Keratinocyte (primary cell): ENCODE data around the gene KCTD14. TPM values are rescaled to one million over a fixed set of nuclear protein-coding genes. Genes with fewer than 3 reads are reported as not detected.
"Not testable (repeated sequence)": the region's sequence is repeated elsewhere in the genome, so short reads cannot be mapped to it uniquely, and the experiment has no call there.

ENCODE experiments used
- DNase-seq: peaks from one replicate; pipeline ENCODE4 v3.0.0-alpha.2; 2011; ENCODE audit warnings: low read depth, missing footprints, low spot score
- FAIRE-seq: peaks from 2 replicates; lab custom pipeline; 2011; peaks lifted over from hg19 to GRCh38; lab: Jason Lieb, UNC
- H2AFZ ChIP-seq: 2 replicates; pipeline ENCODE4 v1.6.0; 2012; ENCODE audit warnings: low read length, control low read depth, inconsistent platforms; ENCODE audit not compliant: control insufficient read depth
- H3K27ac ChIP-seq: 2 replicates; pipeline ENCODE4 v1.5.1; 2011; ENCODE audit warnings: low read length; ENCODE audit not compliant: control insufficient read depth, insufficient read depth
- H3K27me3 ChIP-seq: 3 replicates; pipeline ENCODE4 v1.6.0; 2011; ENCODE audit warnings: low read length; ENCODE audit not compliant: control insufficient read depth, insufficient read depth; ENCODE audit errors: extremely low read depth
- H3K36me3 ChIP-seq, 2 experiments: 2 replicates in 1 of 2; 3 replicates in 1 of 2; pipeline ENCODE4 v1.5.1; 2011; ENCODE audit warnings: low read length in 2 of 2, mild to moderate bottlenecking in 1 of 2; ENCODE audit not compliant: control insufficient read depth in 2 of 2, insufficient read depth in 2 of 2; ENCODE audit errors: extremely low read depth in 1 of 2
- H3K4me1 ChIP-seq: 3 replicates; pipeline ENCODE4 v1.5.1; 2011; ENCODE audit warnings: low read length; ENCODE audit not compliant: control insufficient read depth, insufficient read depth; ENCODE audit errors: extremely low read depth
- H3K4me2 ChIP-seq: 3 replicates; pipeline ENCODE4 v1.6.0; 2011; ENCODE audit warnings: low read depth, low read length; ENCODE audit not compliant: control insufficient read depth, insufficient read depth; ENCODE audit errors: extremely low read depth
- H3K4me3 ChIP-seq, 3 experiments: fragments of 200-600 bp in 1 of 3; sonication (generic) in 1 of 3; 2 replicates in 2 of 3; 3 replicates in 1 of 3; pipeline ENCODE4 v1.5.1; 2011 to 2016; ENCODE audit warnings: low read length in 3 of 3, mild to moderate bottlenecking in 3 of 3, control low read depth in 2 of 3, inconsistent platforms in 1 of 3, low read depth in 1 of 3, mixed read lengths in 1 of 3, mixed run types in 1 of 3, moderate library complexity in 1 of 3; ENCODE audit not compliant: control insufficient read depth in 2 of 3, insufficient read depth in 2 of 3; ENCODE audit errors: extremely low read depth in 1 of 3
- H3K79me2 ChIP-seq: 2 replicates; pipeline ENCODE4 v1.6.0; 2012; ENCODE audit warnings: low read length; ENCODE audit not compliant: control insufficient read depth, insufficient read depth
- H3K9ac ChIP-seq: 3 replicates; pipeline ENCODE4 v1.6.0; 2011; ENCODE audit warnings: low read length; ENCODE audit not compliant: control insufficient read depth, insufficient read depth; ENCODE audit errors: extremely low read depth
- H3K9me1 ChIP-seq: 3 replicates; pipeline ENCODE4 v1.6.0; 2011; ENCODE audit warnings: low read length; ENCODE audit not compliant: control insufficient read depth, insufficient read depth; ENCODE audit errors: extremely low read depth
- H3K9me3 ChIP-seq: 2 replicates; pipeline ENCODE4 v1.5.1; 2012; ENCODE audit warnings: low read depth, low read length; ENCODE audit not compliant: control insufficient read depth
- H4K20me1 ChIP-seq: 3 replicates; pipeline ENCODE4 v1.6.0; 2011; ENCODE audit warnings: low read length; ENCODE audit not compliant: control insufficient read depth, insufficient read depth; ENCODE audit errors: extremely low read depth
- EZH2 ChIP-seq: IDR thresholded peaks from one replicate; pipeline ENCODE4 v1.6.1; 2012; ENCODE audit warnings: inconsistent platforms, mild to moderate bottlenecking, low read length, moderate library complexity
- dilution Hi-C: fragments of 300-500 bp; cut with MboI; formaldehyde crosslinking; loops from one replicate; pipeline ENCODE4 v1.7.0; 2020; ENCODE audit warnings: low sequenced_read_pairs; ENCODE audit not compliant: extremely low pct_ligation_motif_present
- polyA plus RNA-seq, 5 experiments: library from polyadenylated mRNA; depleted of rRNA in 3 of 5; stranded (reverse) in 3 of 5; stranded (forward) in 1 of 5; unstranded in 1 of 5; fragments of >200 nt; gene quantifications; 1 replicate in 1 of 5; 2 replicates in 3 of 5; 3 replicates in 1 of 5; pipeline versions ENCODE4 v1.2.1 to v1.2.3, GENCODE V29; 2011 to 2012; ENCODE audit warnings: missing spikeins in 2 of 5, low read depth in 1 of 5, low replicate concordance in 1 of 5
- TF ChIP-seq, protein P1 (sequence below), 3 experiments: IDR thresholded peaks in 1 of 3; conservative IDR thresholded peaks in 1 of 3; optimal IDR thresholded peaks in 1 of 3; 2 replicates in 2 of 3; 3 replicates in 1 of 3; pipeline versions ENCODE3 to v1.5.1; 2011; ENCODE audit warnings: low read length in 3 of 3, mild to moderate bottlenecking in 3 of 3, moderate library complexity in 2 of 3, control low read depth in 1 of 3, inconsistent platforms in 1 of 3; ENCODE audit not compliant: insufficient read depth in 2 of 3; ENCODE audit errors: extremely low read depth in 1 of 3

The KCTD14 gene
- polyA plus RNA-seq, 1 donor (not counting 4 experiments of a cell fraction or from before 2014, with no cell fraction given), result 2.1 TPM

DNA sequence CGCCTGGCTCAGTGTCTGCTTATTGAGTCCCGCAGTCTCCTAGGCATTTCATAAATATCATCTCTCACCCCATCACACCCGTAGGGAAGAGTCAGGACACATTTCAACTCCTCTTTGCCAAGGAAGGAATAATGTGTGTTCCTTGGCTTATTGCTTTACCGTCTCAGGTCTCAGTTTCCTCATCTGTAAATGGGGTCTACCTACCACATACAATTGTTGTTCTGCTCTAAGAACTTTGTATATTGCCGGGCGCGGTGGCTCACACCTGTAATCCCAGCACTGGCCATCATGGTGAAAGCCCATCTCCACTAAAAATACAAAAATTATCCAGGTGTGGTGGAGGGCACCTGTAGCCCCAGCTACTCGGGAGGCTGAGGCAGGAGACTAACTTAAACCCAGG, 37.5 kb upstream of the KCTD14 start:
- TF ChIP-seq, protein P1, sequence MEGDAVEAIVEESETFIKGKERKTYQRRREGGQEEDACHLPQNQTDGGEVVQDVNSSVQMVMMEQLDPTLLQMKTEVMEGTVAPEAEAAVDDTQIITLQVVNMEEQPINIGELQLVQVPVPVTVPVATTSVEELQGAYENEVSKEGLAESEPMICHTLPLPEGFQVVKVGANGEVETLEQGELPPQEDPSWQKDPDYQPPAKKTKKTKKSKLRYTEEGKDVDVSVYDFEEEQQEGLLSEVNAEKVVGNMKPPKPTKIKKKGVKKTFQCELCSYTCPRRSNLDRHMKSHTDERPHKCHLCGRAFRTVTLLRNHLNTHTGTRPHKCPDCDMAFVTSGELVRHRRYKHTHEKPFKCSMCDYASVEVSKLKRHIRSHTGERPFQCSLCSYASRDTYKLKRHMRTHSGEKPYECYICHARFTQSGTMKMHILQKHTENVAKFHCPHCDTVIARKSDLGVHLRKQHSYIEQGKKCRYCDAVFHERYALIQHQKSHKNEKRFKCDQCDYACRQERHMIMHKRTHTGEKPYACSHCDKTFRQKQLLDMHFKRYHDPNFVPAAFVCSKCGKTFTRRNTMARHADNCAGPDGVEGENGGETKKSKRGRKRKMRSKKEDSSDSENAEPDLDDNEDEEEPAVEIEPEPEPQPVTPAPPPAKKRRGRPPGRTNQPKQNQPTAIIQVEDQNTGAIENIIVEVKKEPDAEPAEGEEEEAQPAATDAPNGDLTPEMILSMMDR (optimal IDR thresholded peaks at IDR 0.05 in 1 of 3, IDR thresholded peaks at IDR 0.05 in 1 of 3, conservative IDR thresholded peaks at IDR 0.05 in 1 of 3; ENCODE audit: extremely low read depth in 1 of 3, insufficient read depth in 2 of 3, low read length in 3 of 3), result no peak
- TF ChIP-seq EZH2, result no peak
- no peaks in the 10 kb centered on the region for H3K9me1 ChIP-seq
- no peak overlapping the region for H2AFZ ChIP-seq
- H3K4me1 ChIP-seq, result no peaks in the 10 kb centered on the region
- no peaks in the 10 kb centered on the region for H3K36me3 ChIP-seq
- H4K20me1 ChIP-seq, result no peaks in the 10 kb centered on the region
- H3K4me3 ChIP-seq, result no peak overlapping the region
- H3K27ac ChIP-seq, result no peak overlapping the region
- dilution Hi-C loops, result no loop called here
- no peak overlapping the region for H3K9ac ChIP-seq
- H3K27me3 ChIP-seq, result no peaks in the 10 kb centered on the region
- H3K79me2 ChIP-seq, result no peaks in the 10 kb centered on the region
- no peak overlapping the region for H3K4me2 ChIP-seq
- DNase-seq, result no peak
- FAIRE-seq, result no peak
- no peaks in the 10 kb centered on the region for H3K9me3 ChIP-seq

DNA sequence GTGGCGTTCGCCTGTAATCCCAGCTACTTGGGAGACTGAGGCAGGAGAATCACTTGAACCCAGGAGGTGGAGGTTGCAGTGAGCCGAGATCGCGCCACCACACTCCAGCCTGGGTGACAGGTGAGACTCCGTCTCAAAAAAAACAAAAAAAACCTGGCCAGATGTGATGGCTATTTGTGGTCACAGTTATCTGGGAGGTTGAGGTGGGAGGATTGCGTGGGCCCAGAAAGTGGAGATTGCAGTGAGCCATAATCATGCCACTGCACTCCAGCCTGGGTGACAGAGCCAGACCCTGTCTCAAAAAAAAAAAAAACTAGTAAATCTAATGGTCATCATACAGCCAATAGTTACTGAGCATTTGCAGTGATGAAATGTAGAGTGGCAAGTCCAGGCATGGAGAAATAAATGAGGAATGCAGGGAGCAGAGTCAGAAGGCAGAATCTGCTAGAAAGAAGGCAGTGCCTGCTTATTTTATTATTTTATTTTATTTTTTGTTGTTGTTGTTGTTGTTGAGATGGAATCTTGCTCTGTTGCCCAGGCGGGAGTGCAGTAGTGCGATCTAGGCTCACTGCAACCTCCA, 36.8 kb upstream of the KCTD14 start:
- H3K36me3 ChIP-seq, H3K79me2 ChIP-seq, H3K4me3 ChIP-seq, DNase-seq, dilution Hi-C loops, H3K27ac ChIP-seq, FAIRE-seq, H3K4me1 ChIP-seq, H4K20me1 ChIP-seq, H3K27me3 ChIP-seq, H2AFZ ChIP-seq, H3K9me1 ChIP-seq, H3K9me3 ChIP-seq, H3K4me2 ChIP-seq, H3K9ac ChIP-seq: not testable (repeated sequence)

DNA sequence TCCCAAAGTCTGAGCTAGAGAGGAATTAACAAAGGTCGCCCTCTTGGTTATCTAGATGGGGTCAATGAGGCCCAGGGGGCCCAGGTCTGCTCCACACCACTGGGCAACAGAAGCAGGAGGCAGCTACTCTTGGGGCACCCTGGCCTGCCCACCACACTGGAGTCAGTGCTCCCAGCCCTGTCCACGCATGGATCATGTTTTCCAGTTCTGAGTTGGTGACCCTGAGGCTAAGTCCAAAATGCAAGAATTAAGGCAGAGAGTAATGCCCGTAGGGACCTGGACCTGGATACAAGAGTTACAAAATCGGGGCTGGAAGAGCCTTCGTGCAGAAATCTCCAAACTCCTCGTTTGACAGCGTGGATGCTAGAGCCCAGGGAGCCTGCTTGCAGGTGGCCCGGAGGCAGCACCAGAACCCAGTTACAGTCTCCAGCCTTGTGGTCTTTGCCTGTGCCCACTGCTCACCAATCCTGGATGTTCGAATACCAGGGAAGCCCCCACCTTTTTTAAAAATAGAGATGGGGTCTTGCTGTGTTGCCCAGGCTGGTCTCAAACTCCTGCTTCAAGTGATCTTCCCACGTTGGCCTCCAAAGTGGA, 34.5 kb upstream of the KCTD14 start:
- no peak for TF ChIP-seq EZH2
- TF ChIP-seq, protein P1 (optimal IDR thresholded peaks at IDR 0.05 in 1 of 3, IDR thresholded peaks at IDR 0.05 in 1 of 3, conservative IDR thresholded peaks at IDR 0.05 in 1 of 3; ENCODE audit: extremely low read depth in 1 of 3, insufficient read depth in 2 of 3, low read length in 3 of 3), result no peak
- Histone ChIP-seq H3K4me2 (no peak overlapping the region), H2AFZ (no peak overlapping the region), H4K20me1 (no peaks in the 10 kb centered on the region), H3K9me3 (no peaks in the 10 kb centered on the region), H3K27me3 (no peaks in the 10 kb centered on the region), H3K36me3 (no peaks in the 10 kb centered on the region), H3K27ac (no peak overlapping the region), H3K9me1 (no peaks in the 10 kb centered on the region), H3K9ac (no peak overlapping the region), H3K4me3 (no peak overlapping the region), H3K4me1 (no peaks in the 10 kb centered on the region), H3K79me2 (no peaks in the 10 kb centered on the region)
- no peak for FAIRE-seq
- dilution Hi-C loops, result no loop called here
- no peak for DNase-seq
